Activated CD4-positive, alpha-beta T cell treated with anti-CD3 and anti-CD28 coated beads, Interleukin-2, amount 50 U/mL, for 4 hours (primary cell): ENCODE results near the gene MASP1.

Experiments
- DNase-seq, 2 experiments: peaks; one replicate each; pipeline ENCODE4 v3.0.0-alpha.2; 2020

MASP1 gene

GRCh38 chr3:187292631-187293515, 1.3 kb upstream of the MASP1 start:
- DNase-seq: no peak

GRCh38 chr3:187292181-187292580, 644 bp upstream of the MASP1 start:
- DNase-seq: no peak

DNA sequence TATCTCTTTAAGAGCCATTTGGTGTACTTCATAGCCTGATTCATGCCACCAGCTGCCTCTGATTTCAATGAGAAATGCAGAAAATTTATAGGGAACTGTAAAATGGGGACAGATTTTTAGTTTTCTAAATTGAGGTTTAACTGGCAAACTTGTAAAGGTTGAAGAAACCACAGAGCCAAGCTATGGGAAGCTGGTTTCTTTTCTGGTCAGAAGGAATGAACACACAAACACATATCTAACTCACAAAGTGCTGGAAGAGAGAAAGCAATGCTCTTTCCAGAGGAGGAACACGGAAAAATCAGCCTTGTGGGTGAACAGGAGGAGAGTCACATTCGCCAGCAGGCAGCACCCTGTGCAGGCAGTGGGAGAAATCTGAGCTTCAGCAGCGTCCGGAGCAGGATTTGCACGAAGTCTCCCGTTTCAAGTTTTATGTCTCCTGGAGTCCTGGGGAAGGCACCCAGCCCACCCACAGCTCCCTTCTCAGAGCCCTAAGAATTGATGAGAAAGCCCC, 481 bp downstream of the MASP1 start:
- DNase-seq: no peak

DNA sequence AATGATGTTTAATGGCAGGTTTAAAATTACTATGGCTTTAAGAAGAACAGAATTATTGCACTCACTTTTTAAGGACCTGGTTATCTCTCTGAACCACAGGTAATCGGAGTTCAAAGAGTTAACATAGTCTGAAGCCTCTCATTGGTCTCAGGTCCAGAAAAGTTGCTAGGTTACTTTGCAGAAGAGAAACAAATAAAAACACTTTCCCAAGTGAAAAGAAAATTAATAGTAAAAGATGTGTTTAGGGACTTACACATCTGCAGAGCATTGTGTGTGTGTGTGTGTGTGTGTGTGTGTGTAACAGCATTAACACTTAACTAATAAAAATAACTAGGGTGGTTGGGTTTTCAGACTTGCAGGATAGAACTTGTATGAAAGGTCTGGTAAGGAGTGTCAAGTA, 1.0 kb downstream of the MASP1 start:
- no peak for DNase-seq

- DNase-seq: no peak
Measured at GRCh38 chr3:187288855-187289605, 2.5 kb downstream of the MASP1 start.

GRCh38 chr3:187288131-187288854, 3.2 kb downstream of the MASP1 start:
- no peak for DNase-seq

- DNase-seq: no peak
Measured at GRCh38 chr3:187287256-187287655, 4.3 kb downstream of the MASP1 start.

DNA sequence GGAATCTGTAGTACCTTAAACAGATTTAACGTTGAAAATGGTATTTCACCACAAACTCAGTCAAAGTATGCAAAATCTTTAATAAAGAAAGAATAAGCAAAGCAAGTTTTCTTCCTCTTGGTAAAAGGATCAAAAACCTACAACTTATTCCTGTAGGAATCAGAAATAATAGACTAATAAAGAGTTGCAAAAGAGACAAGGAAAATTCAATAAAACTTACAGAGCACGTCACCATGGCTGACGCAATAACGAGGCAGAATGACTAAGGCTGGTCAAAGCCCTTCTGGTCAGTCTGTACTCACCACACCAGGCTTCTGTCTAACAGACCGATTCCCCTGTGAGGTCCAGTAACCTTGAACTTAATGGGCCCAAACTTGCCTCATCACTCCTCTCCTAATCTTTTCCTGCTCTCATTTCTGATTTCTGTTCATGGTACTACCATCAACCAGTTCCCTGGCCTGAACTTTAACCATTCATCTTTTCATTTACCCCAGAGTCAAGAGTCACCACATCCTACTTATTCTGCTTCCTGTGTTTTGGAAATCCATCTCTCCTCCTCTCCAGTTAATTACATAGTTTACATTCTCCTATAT, 5.0 kb downstream of the MASP1 start:
- no peak for DNase-seq

- DNase-seq: no peak
Measured at GRCh38 chr3:187281191-187281714, 10.3 kb downstream of the MASP1 start.

DNA sequence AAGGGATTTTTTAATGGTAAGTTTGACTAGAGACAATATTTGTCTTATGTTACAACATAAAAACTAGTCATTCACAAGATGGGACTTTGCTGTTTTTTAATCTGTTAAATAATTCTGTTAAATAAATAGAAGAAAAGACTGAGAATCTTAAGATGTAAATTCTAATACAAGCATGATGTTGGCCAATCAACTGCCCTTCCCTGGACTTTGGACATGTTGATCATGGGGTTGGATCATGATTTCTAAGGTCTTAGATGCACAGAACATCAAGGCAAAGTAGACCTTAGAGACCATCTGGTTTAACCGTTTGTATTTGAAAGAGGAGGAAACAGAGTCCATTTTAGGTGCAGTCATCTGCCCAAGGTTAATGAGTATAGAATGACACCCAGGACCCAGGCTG, 10.9 kb downstream of the MASP1 start:
- no peak for DNase-seq

DNA sequence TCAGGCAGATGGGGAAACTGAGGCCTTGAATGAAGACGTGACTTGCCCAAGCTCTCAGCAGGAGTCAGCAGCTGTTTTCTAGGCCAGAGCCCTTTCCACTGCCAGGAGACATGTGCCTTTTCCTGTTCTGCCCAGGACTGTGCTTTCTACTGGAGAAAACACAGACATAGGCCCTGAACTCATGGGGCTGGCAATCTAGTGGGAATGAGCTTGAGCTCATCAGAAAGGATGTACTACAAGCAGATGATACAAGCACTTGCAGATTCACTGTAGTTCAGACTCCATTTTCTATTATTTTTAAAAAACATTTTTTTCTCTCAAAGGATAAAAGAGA, 14.4 kb downstream of the MASP1 start:
- DNase-seq: no peak

DNA sequence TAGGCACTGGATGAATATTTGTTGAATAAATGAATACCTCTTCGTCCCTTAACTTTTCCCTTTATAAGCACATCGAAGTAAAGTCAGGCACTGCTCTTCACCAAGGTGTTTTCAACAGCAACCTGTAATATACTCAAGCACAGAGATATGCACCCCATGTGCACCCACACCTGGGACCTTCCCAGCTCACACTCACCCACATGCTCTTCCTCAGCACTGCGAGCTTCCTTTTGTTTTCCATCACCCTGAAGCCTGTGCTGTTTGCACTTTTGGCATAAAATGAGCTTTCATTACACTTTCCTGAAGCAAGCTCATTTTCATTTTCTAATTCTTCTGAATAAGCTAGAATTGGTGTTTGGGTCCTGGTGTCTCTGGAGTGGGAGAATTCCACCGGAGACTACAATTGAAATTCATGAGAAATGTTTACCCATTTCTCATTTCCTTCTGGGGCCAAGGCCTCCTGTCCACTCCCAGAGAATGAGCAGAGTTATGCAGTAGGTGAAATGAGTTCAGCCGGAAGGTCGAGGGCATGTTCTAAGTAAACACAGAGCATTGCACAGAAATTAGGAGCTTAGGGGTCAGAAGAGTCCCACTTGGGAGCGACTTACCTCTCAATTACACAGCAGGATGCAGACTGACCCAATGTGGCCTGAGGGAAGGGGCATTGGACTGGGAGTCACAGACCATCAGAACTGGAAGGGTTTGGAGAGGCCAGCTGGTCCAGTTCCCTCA, 15.0 kb downstream of the MASP1 start:
- no peak for DNase-seq

DNA sequence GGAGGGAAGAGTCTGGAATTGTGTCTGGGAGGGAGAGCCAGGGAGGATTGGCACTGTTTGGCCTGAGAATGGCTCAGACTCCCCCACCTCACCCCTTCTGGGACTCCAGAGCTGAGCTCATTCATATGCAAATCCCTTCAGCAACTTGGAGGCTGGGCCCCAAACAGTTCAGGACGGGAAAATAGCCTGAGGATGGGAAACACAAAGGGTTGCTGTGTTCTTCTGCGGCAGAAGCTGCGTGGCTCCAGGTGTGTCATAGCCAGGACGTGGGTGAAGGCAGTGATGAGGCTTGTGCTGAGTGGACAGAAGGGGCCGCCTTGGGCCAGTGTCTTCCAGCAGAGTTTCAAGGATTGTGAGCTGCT, 16.6 kb downstream of the MASP1 start:
- no peak for DNase-seq

DNA sequence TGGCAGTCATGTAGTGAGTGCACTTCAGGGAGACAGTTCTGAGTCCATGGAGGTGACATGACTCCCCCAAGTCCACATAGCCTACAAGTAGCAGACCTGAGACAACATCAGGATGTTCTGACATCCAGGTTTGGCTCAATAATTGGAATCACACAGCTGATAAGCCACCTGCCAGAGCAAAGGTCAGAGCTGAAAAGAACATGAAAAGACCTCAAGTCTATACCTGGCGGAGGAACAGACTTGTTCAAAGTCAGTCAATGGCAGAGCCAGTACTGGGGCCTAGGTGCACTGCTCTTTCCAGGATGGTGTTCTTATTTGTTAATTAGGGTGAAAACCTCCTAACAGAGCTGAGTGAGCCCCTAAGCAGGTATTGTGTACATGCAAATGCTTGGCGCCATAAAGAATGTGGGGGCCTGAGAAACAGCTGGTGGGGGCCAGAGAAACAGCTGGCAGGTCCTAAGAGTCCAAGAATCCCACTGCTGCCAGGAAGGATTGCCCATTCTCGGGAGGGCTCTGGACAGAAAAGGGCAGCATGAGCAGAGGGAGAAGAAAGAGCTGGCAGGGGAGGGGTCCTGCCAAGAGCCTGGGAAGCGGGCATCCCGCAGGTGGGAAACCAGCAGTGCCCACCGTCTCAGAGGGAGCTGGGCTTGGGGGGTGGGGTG, 17.1 kb downstream of the MASP1 start:
- no peak for DNase-seq

- no peak for DNase-seq
Measured at GRCh38 chr3:187271582-187271981, 20.0 kb downstream of the MASP1 start.

GRCh38 chr3:187269486-187269885, 22.1 kb downstream of the MASP1 start:
- no peak for DNase-seq

DNA sequence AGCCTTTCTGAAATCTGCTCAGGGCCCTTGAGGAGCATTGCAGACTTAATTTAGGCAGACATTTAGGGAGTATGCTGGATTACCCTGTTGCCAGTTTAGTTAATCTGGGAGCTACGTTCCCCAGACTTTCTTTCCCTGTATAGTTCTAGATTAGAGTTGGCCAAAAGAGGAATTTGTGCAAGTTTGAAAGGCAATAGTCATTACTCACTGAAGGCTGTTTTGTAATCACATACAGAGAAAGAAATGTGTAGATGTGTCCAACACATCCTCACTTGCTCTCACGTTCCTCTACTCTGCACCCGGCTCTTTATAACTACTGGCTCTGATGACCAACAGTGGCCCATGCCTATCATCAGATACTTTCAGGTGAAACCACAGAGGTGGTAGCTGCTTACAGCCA, 24.2 kb downstream of the MASP1 start:
- DNase-seq: no peak

- DNase-seq: no peak
Measured at GRCh38 chr3:187266691-187267090, 24.8 kb downstream of the MASP1 start.

- no peak for DNase-seq
Measured at GRCh38 chr3:187265461-187265955, 26.0 kb downstream of the MASP1 start.

DNA sequence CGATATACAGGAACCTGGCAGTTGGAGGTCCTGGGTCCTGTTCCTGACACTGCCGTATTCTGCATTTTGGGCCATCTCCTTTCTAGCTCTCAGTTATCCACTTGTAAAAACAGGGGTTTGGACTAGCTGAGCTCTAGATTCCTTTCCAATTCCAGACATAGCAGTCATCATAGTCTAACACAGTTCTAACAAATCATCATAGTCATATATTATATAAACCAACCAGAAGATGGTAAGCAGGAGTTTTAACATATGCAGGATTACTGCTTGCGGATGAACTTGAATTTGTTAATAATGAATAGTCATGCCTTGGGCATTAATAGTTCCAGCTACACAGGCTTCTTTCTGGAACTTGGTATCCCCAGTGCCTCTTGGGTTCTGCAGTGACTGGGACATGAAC, 26.6 kb downstream of the MASP1 start:
- DNase-seq: no peak

- no peak for DNase-seq
Measured at GRCh38 chr3:187264021-187264420, 27.5 kb downstream of the MASP1 start.
